Endodermal cell (in vitro differentiated cells): ENCODE data around the gene C2. TPM values are rescaled to one million over a fixed set of nuclear protein-coding genes. Genes with fewer than 3 reads are reported as not detected.
"Not testable (repeated sequence)": the region's sequence is repeated elsewhere in the genome, so short reads cannot be mapped to it uniquely, and the experiment has no call there.

Experiments
- DNase-seq: peaks from one replicate; pipeline ENCODE4 v3.0.0-alpha.2; 2017
- H3K27ac ChIP-seq: 2 replicates; pipeline ENCODE4 v1.5.1; 2013; ENCODE audit warnings: mild to moderate bottlenecking, low read depth, low read length, moderate library complexity
- H3K27me3 ChIP-seq: 2 replicates; pipeline ENCODE4 v1.6.1; 2013; ENCODE audit warnings: mild to moderate bottlenecking, low read length, moderate library complexity; ENCODE audit not compliant: insufficient read depth, control insufficient read depth, poor library complexity, severe bottlenecking
- H3K36me3 ChIP-seq: 2 replicates; pipeline ENCODE4 v1.7.0; 2013; ENCODE audit warnings: mild to moderate bottlenecking, low read length, moderate library complexity; ENCODE audit not compliant: control insufficient read depth, insufficient read depth
- H3K4me1 ChIP-seq: one replicate; pipeline ENCODE4 v1.7.0; 2013; ENCODE audit warnings: low read length; ENCODE audit not compliant: control insufficient read depth, insufficient read depth
- H3K4me3 ChIP-seq: 2 replicates; pipeline ENCODE4 v1.5.1; 2013; ENCODE audit warnings: mild to moderate bottlenecking, low read length, moderate library complexity
- H3K9ac ChIP-seq: 2 replicates; pipeline ENCODE4 v1.6.1; 2013; ENCODE audit warnings: mild to moderate bottlenecking, low read length, moderate library complexity; ENCODE audit not compliant: poor library complexity, severe bottlenecking; ENCODE audit errors: extremely low read depth
- H3K9me3 ChIP-seq: 2 replicates; pipeline ENCODE4 v1.6.1; 2013; ENCODE audit warnings: mild to moderate bottlenecking, low read length, moderate library complexity; ENCODE audit not compliant: control insufficient read depth
- H3K27ac Mint-ChIP-seq: 2 replicates; pipeline ENCODE4 v1.8.0; 2020; ENCODE audit warnings: mixed read lengths
- H3K27me3 Mint-ChIP-seq: 2 replicates; pipeline ENCODE4 v1.8.0; 2021; ENCODE audit warnings: mild to moderate bottlenecking, mixed read lengths; ENCODE audit not compliant: insufficient read depth
- H3K36me3 Mint-ChIP-seq: 2 replicates; pipeline ENCODE4 v1.8.0; 2020; ENCODE audit warnings: low read depth, mixed read lengths
- H3K4me1 Mint-ChIP-seq: 2 replicates; pipeline ENCODE4 v1.8.0; 2020; ENCODE audit warnings: mixed read lengths
- H3K4me3 Mint-ChIP-seq: 2 replicates; pipeline ENCODE4 v1.8.0; 2020; ENCODE audit warnings: mild to moderate bottlenecking, moderate library complexity, mixed read lengths
- H3K9me3 Mint-ChIP-seq: 2 replicates; pipeline ENCODE4 v1.8.0; 2020; ENCODE audit warnings: mild to moderate bottlenecking, mixed read lengths
- CTCF ChIP-seq: fragments of 200-600 bp; sonication (generic); conservative IDR thresholded peaks from 2 replicates; pipeline ENCODE4 v1.5.0; 2021; ENCODE audit warnings: antibody characterized with exemption, mild to moderate bottlenecking
- WGBS, 2 experiments: methylation state at CpG; one replicate each; pipeline versions ENCODE4 v1.1.5 to v1.1.7; 2013; ENCODE audit warnings: missing lambda C conversion rate in 2 of 2, mixed read lengths in 1 of 2; ENCODE audit not compliant: insufficient coverage in 1 of 2, insufficient read length in 1 of 2; 5-methylcytosine and 5-hydroxymethylcytosine counted together
- total RNA-seq, 2 donors: library from RNA; stranded (reverse); fragmentation: NEBNext Ultra II Directional in 1 of 2; extraction: Animal tissue kit (Norgen Biotek cat#: 25700) in 1 of 2; gene quantifications; 2 replicates in 1 of 2; 3 replicates in 1 of 2; pipeline ENCODE4 v1.2.1, GENCODE V29; 2021

C2 gene
- total RNA-seq, 2 donors from 2014 or later = 0.29 to 1.0 TPM

GRCh38 chr6:31930962-31931361 is 3.4 kb downstream of the C2 start:
- WGBS, 2 experiments = 100% methylated on average over 1 of the region's 1 CpG; no CpG with 5 or more reads in 1 of the 2 experiments
- Mint-ChIP-seq H3K36me3 (no peaks in the 10 kb centered on the region), H3K4me1 (no peaks in the 10 kb centered on the region), H3K27ac (no peak overlapping the region), H3K27me3 (peaks cover 29% of the 10 kb centered on the region), H3K4me3 (no peak overlapping the region), H3K9me3 (peaks cover 19% of the 10 kb centered on the region)
- no peaks in the 10 kb centered on the region for H3K4me1 ChIP-seq
- H3K9ac ChIP-seq = no peak overlapping the region
- TF ChIP-seq CTCF = no peak
- no peak overlapping the region for H3K27ac ChIP-seq
- no peaks in the 10 kb centered on the region for H3K36me3 ChIP-seq
- H3K9me3 ChIP-seq = no peaks in the 10 kb centered on the region
- DNase-seq = no peak
- H3K4me3 ChIP-seq = no peak overlapping the region
- peaks cover 9% of the 10 kb centered on the region for H3K27me3 ChIP-seq

- H3K36me3 Mint-ChIP-seq, H3K4me1 Mint-ChIP-seq, H3K36me3 ChIP-seq, DNase-seq, H3K4me3 Mint-ChIP-seq, H3K9ac ChIP-seq, H3K27ac Mint-ChIP-seq, H3K27me3 ChIP-seq, H3K4me3 ChIP-seq, H3K4me1 ChIP-seq, H3K27ac ChIP-seq, H3K9me3 ChIP-seq: not testable (repeated sequence)
- Mint-ChIP-seq H3K27me3 (peaks cover 29% of the 10 kb centered on the region), H3K9me3 (peaks cover 19% of the 10 kb centered on the region)
- WGBS, 2 experiments = 80 to 96% methylated on average over 1 to 22 of the region's 32 CpGs
Observed at GRCh38 chr6:31932137-31932536, 4.6 kb downstream of the C2 start.

GRCh38 chr6:31933537-31933936 is 6.0 kb downstream of the C2 start:
- no peak overlapping the region for H3K9ac ChIP-seq
- no peak for DNase-seq
- no peak overlapping the region for H3K4me3 Mint-ChIP-seq
- no peak overlapping the region for H3K27ac Mint-ChIP-seq
- H3K4me1 Mint-ChIP-seq = no peaks in the 10 kb centered on the region
- peaks cover 23% of the 10 kb centered on the region for H3K27me3 Mint-ChIP-seq
- WGBS, 2 experiments = 91 to 92% methylated on average over 11 to 19 of the region's 19 CpGs
- peaks cover 19% of the 10 kb centered on the region for H3K9me3 Mint-ChIP-seq
- no peak for TF ChIP-seq CTCF
- H3K36me3 Mint-ChIP-seq = no peaks in the 10 kb centered on the region
- no peaks in the 10 kb centered on the region for H3K9me3 ChIP-seq
- no peaks in the 10 kb centered on the region for H3K27me3 ChIP-seq
- no peaks in the 10 kb centered on the region for H3K4me1 ChIP-seq
- H3K4me3 ChIP-seq = no peak overlapping the region
- no peaks in the 10 kb centered on the region for H3K36me3 ChIP-seq
- H3K27ac ChIP-seq = no peak overlapping the region

GRCh38 chr6:31935021-31935420 is 7.5 kb downstream of the C2 start:
- no peak for DNase-seq
- 100% methylated on average over 3 of the region's 3 CpGs; no CpG with 5 or more reads in 1 of the 2 experiments for WGBS, 2 experiments
- Histone ChIP-seq H3K36me3 (no peaks in the 10 kb centered on the region), H3K4me3 (no peak overlapping the region), H3K4me1 (no peaks in the 10 kb centered on the region), H3K27ac (no peak overlapping the region), H3K9me3 (no peaks in the 10 kb centered on the region), H3K9ac (no peak overlapping the region), H3K27me3 (peaks cover 4% of the 10 kb centered on the region)
- Mint-ChIP-seq H3K36me3 (no peaks in the 10 kb centered on the region), H3K9me3 (peaks cover 19% of the 10 kb centered on the region), H3K27ac (no peak overlapping the region), H3K4me3 (no peak overlapping the region), H3K27me3 (peaks cover 28% of the 10 kb centered on the region), H3K4me1 (no peaks in the 10 kb centered on the region)
- TF ChIP-seq CTCF = no peak
